Stimulated activated CD4-positive, alpha-beta T cell treated with anti-CD3 and anti-CD28 coated beads, Interleukin-12 subunit alpha, Interleukin-12 subunit beta, amount 100 ng/mL, for 48 hours (primary cell): Measurements from ENCODE around the gene TRPV2.
"Not testable (repeated sequence)": the region's sequence is repeated elsewhere in the genome, so short reads cannot be mapped to it uniquely, and the experiment has no call there.

Experiments
- DNase-seq, 3 donors: peaks; one replicate each; pipeline ENCODE4 v3.0.0-alpha.2; 2020; ENCODE audit warnings: low read depth in 2 of 3, low spot score in 1 of 3

TRPV2 gene, protein sequence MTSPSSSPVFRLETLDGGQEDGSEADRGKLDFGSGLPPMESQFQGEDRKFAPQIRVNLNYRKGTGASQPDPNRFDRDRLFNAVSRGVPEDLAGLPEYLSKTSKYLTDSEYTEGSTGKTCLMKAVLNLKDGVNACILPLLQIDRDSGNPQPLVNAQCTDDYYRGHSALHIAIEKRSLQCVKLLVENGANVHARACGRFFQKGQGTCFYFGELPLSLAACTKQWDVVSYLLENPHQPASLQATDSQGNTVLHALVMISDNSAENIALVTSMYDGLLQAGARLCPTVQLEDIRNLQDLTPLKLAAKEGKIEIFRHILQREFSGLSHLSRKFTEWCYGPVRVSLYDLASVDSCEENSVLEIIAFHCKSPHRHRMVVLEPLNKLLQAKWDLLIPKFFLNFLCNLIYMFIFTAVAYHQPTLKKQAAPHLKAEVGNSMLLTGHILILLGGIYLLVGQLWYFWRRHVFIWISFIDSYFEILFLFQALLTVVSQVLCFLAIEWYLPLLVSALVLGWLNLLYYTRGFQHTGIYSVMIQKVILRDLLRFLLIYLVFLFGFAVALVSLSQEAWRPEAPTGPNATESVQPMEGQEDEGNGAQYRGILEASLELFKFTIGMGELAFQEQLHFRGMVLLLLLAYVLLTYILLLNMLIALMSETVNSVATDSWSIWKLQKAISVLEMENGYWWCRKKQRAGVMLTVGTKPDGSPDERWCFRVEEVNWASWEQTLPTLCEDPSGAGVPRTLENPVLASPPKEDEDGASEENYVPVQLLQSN

DNA sequence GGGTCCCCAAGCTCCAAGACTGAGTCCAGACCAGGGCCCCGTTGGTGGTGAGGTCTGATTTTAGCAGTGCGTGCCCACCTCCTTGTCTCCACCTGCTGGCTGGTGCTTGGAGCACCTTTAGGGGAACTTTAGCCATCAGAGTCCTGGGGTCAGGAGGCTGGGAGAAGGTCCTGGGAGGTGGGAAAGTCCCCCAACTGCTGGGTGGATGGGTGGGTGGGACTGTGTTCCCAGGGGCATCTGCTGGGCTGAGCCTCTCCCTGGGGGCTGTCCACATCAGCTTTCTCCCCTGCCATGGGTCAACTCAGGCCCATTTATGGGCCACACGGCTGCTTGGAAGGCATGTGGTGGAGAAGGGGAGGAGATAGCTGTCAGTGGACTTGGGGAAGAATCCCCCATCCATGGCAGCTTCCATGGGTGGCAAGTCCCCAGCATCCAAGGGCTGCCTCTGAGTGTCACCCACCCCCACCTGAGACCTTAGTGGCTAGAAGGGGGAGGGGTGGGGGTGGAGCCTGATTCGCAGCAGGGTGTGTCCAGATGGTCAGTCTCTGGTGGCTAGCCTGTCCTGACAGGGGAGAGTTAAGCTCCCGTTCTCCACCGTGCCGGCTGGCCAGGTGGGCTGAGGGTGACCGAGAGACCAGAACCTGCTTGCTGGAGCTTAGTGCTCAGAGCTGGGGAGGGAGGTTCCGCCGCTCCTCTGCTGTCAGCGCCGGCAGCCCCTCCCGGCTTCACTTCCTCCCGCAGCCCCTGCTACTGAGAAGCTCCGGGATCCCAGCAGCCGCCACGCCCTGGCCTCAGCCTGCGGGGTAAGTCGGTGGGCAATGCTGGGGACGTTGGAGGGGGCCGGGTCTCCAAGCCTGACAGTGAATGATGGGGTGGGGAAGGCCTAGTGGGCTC lies at the start of gene TRPV2:
TSS of gene TRPV2 (plus strand) at position 541 of the 894 bp plus-strand sequence. CDS start 2,098 bp downstream, outside the sequence.
- no peak for DNase-seq

DNA sequence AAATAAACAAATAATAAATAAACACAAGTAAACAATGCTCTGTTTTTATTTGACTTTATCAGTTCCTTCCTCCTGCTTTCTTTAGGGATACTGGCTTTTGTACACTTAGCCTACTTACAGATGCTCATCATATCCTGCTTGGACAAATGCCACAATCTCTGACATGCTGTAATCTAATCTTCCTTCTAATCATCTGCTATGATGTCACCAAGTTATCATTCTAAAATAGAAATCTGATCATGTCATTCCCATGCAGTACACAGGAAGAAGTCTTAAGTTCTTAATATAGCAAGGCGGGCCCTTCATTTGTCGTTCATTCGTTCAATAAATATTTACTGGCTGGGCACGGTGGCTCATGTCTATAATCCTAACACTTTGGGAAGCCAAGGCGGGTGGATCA lies 43.6 kb upstream of the TRPV2 start:
- DNase-seq: no peak

DNA sequence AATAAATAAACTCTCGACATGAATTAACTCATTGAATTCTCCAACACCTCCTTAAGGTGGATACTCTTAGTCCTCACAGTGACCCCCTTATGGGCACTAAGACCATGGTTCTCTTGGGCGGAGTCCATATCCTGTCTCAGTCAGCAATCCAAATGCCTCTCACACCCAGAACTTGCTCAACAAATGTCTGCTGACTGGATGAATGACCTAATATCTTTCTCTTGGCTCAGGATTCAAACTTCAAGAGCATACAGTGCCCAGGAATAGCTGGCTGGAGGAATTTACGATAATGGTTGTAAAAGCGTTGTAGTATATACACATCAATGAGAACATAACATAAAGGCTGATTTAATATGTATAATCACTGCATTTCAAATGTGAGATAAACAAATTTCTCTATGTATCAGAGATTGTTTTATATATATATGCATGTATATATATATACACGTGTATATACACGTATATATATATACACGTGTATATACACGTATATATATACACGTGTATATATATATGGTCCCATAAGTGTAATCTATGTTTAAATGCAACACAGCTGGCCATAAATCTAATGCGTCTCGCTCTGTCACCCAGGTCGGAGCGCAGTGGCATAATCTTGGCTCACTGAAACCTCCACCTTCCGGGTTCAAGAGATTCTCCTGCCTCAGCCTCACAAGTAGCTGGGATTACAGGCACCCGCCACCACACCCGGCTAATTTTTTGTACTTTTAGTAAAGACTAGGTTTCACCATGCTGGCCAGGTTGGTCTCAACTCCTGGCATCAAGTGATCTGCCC lies 41.0 kb upstream of the TRPV2 start:
- no peak for DNase-seq

- DNase-seq: no peak
Measured at GRCh38 chr17:16377941-16378341, 37.4 kb upstream of the TRPV2 start.

DNA sequence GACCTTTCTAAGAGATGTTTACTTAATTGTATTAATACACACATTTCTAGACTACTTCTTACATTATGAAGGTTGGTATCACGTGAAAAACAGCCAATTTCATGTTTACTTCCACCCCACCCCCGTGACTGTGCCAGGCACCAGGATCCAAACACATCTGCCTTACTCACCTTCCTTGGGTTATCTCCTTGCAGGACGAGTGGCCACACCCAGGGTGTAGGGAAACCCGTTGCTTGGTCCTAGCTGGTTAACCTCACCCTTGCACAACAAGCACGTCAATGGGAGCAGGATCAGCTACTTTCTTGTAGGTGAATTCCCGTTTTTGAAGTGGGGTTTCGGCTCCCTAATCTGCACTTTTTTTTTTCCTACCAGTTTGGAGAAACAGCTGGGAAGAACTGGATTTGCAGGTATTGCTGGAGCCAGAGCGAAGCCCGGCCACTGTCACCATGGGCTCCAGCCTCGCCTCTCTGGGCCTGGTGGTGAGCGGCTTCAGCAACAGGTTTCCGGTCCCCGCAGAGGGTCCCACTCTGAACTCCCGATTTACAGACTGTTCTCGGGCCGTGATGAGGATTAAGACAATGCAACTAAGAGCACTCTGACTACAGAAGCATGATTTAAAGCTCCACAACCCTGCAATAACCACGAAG lies 36.6 kb upstream of the TRPV2 start:
- DNase-seq: no peak

- no peak for DNase-seq
Measured at GRCh38 chr17:16379654-16380053, 35.7 kb upstream of the TRPV2 start.

DNA sequence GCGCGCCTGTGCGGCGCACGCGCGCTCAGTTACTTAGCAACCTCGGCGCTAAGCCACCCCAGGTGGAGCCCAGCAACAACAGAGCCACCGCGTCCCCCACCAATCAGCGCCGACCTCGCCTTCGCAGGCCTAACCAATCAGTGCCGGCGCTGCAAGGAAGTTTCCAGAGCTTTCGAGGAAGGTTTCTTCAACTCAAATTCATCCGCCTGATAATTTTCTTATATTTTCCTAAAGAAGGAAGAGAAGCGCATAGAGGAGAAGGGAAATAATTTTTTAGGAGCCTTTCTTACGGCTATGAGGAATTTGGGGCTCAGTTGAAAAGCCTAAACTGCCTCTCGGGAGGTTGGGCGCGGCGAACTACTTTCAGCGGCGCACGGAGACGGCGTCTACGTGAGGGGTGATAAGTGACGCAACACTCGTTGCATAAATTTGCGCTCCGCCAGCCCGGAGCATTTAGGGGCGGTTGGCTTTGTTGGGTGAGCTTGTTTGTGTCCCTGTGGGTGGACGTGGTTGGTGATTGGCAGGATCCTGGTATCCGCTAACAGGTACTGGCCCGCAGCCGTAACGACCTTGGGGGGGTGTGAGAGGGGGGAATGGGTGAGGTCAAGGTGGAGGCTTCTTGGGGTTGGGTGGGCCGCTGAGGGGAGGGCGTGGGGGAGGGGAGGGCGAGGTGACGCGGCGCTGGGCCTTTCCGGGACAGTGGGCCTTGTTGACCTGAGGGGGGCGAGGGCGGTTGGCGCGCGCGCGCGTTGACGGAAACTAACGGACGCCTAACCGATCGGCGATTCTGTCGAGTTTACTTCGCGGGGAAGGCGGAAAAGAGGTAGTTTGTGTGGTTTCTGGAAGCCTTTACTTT lies 34.5 kb upstream of the TRPV2 start, which contains the start of gene UBB:
TSS of gene UBB (plus strand) at position 452 of the 856 bp plus-strand sequence. CDS start 817 bp downstream, outside the sequence.
- peak; percentile 85 to 92 (median 91) for DNase-seq

DNA sequence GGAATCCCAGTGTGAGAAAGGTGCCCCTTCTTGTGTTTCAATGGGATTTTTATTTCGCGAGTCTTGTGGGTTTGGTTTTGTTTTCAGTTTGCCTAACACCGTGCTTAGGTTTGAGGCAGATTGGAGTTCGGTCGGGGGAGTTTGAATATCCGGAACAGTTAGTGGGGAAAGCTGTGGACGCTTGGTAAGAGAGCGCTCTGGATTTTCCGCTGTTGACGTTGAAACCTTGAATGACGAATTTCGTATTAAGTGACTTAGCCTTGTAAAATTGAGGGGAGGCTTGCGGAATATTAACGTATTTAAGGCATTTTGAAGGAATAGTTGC lies 33.9 kb upstream of the TRPV2 start:
- DNase-seq: peak in 2 of 3 donors; percentile 24 to 37

DNA sequence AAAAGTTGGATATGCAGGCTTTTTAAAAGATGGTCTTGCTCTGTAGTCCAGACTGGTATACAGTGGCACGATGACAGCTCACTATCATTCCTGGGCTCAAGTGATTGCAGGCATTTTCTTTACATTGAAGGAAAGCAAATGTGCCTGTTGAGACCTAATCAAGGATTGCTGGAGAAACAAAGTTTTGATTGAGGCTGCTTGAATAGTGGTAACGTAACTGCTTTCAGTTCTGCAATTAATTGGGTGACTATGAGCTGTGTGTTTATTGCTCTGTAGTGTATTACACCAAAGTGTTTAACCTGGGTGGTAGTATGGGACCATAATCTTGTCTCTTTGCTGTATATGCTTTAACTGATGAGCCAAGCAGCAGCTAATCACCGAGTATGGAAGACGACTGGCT lies 32.2 kb upstream of the TRPV2 start:
- DNase-seq: no peak

- no peak for DNase-seq
Measured at GRCh38 chr17:16383772-16384287, 31.5 kb upstream of the TRPV2 start.

GRCh38 chr17:16384557-16384956 lies 30.8 kb upstream of the TRPV2 start:
- no peak for DNase-seq

GRCh38 chr17:16386126-16386507 lies 29.3 kb upstream of the TRPV2 start:
- DNase-seq: not testable (repeated sequence)

GRCh38 chr17:16391451-16391850 lies 23.9 kb upstream of the TRPV2 start:
- DNase-seq: no peak

GRCh38 chr17:16392491-16392890 lies 22.9 kb upstream of the TRPV2 start:
- DNase-seq: not testable (repeated sequence)

- DNase-seq: not testable (repeated sequence)
Measured at GRCh38 chr17:16395887-16396286, 19.5 kb upstream of the TRPV2 start.

DNA sequence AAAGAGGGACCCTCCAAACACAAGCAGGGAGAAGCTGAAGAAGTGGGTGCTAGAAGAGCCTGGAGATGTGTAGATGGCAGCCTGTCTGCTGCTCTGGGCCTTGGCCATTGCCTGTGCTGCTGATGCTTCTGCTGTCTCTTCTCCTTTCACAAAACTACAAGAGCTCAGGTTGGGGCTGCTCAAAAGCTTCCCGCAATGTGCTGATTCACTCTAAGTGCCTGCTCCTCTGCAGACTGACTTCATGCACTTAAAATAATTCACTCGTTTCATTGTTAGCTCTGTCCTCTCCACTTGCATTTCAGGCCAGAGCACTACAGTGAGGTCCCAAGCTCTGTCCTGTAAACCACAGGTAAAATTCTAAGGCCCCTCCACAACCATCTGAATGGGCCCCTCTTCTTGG lies 18.7 kb upstream of the TRPV2 start:
- not testable (repeated sequence) for DNase-seq

- DNase-seq: no peak
Measured at GRCh38 chr17:16398270-16399267, 16.8 kb upstream of the TRPV2 start.

- DNase-seq: not testable (repeated sequence)
Measured at GRCh38 chr17:16403847-16404246, 11.5 kb upstream of the TRPV2 start.
